H1 (cell line): Measurements from ENCODE around the gene WIPI1. TPM values are rescaled to one million over a fixed set of nuclear protein-coding genes. Genes with fewer than 3 reads are reported as not detected.

ENCODE experiments used
- CTCF ChIA-PET: fragments of 300-600 bp; sonication (Branson Sonifier 250); formaldehyde crosslinking; loops from one replicate; lab custom pipeline; 2021; ENCODE audit not compliant: partially characterized antibody; lab: Charles Lee
- POLR2A ChIA-PET: fragments of 300-600 bp; sonication (Branson Sonifier 250); formaldehyde crosslinking; loops from one replicate; lab custom pipeline; 2021; ENCODE audit warnings: inconsistent platforms; ENCODE audit not compliant: partially characterized antibody; lab: Charles Lee
- DNase-seq, 2 experiments: peaks; one replicate each; pipeline versions ENCODE4 v3.0.0 to v3.0.0-alpha.2; 2010 to 2022; ENCODE audit warnings: low spot score in 2 of 2, low read depth in 1 of 2, mixed read lengths in 1 of 2
- FAIRE-seq: peaks from 2 replicates; lab custom pipeline; 2011; peaks lifted over from hg19 to GRCh38; lab: Jason Lieb, UNC
- H2AFZ ChIP-seq: 2 replicates; pipeline ENCODE4 v1.8.1; 2012; ENCODE audit warnings: low read length, inconsistent platforms
- H2AK5ac ChIP-seq: 2 replicates; pipeline ENCODE4 v1.6.1; 2013; ENCODE audit warnings: low read depth, low read length
- H2BK120ac ChIP-seq: replicated peaks from 2 replicates; pipeline ENCODE3; 2013; ENCODE audit warnings: low read depth, low read length, inconsistent platforms
- H2BK12ac ChIP-seq: 2 replicates; pipeline ENCODE4 v1.6.1; 2013; ENCODE audit warnings: low read depth, low read length
- H2BK15ac ChIP-seq: 2 replicates; pipeline ENCODE4 v1.6.1; 2013; ENCODE audit warnings: low read length
- H2BK20ac ChIP-seq: 2 replicates; pipeline ENCODE4 v1.6.1; 2013; ENCODE audit warnings: low read length
- H2BK5ac ChIP-seq: 2 replicates; pipeline ENCODE4 v1.6.1; 2013; ENCODE audit warnings: low read depth, low read length
- H3K14ac ChIP-seq: 2 replicates; pipeline ENCODE4 v1.6.1; 2013; ENCODE audit warnings: inconsistent platforms; ENCODE audit not compliant: insufficient read length
- H3K18ac ChIP-seq: 2 replicates; pipeline ENCODE4 v1.6.1; 2013; ENCODE audit warnings: low read length; ENCODE audit errors: extremely low read depth
- H3K23ac ChIP-seq: 2 replicates; pipeline ENCODE4 v1.6.1; 2013; ENCODE audit warnings: inconsistent platforms; ENCODE audit not compliant: insufficient read length
- H3K23me2 ChIP-seq: 2 replicates; pipeline ENCODE4 v1.6.1; 2013; ENCODE audit warnings: low read depth, low read length
- H3K27ac ChIP-seq: 2 replicates; pipeline ENCODE4 v1.6.1; 2011; ENCODE audit warnings: low read depth, low read length, inconsistent platforms
- H3K27me3 ChIP-seq, 4 experiments: replicated peaks in 1 of 4; 1 replicate in 1 of 4; 2 replicates in 3 of 4; pipeline versions ENCODE4 v1.6.1 to v1.8.1; 2011 to 2013; ENCODE audit warnings: low read length in 3 of 4, mild to moderate bottlenecking in 3 of 4, inconsistent platforms in 2 of 4, mixed read lengths in 2 of 4, moderate library complexity in 1 of 4; ENCODE audit not compliant: control insufficient read depth in 3 of 4, insufficient read depth in 3 of 4; ENCODE audit errors: extremely low read depth in 1 of 4
- H3K36me3 ChIP-seq, 4 experiments: 2 replicates each; pipeline versions ENCODE4 v1.6.1 to v1.8.1; 2011 to 2013; ENCODE audit warnings: mild to moderate bottlenecking in 4 of 4, low read length in 3 of 4, moderate library complexity in 2 of 4, control low read depth in 1 of 4, inconsistent platforms in 1 of 4; ENCODE audit not compliant: insufficient read depth in 4 of 4, control insufficient read depth in 2 of 4
- H3K4ac ChIP-seq: replicated peaks from 2 replicates; pipeline ENCODE3; 2013; ENCODE audit warnings: low read length, low read depth, mixed read lengths, inconsistent platforms; ENCODE audit not compliant: insufficient read length
- H3K4me1 ChIP-seq, 4 experiments: replicated peaks in 1 of 4; 1 replicate in 1 of 4; 2 replicates in 3 of 4; pipeline versions ENCODE4 v1.6.1 to v1.8.1; 2011 to 2013; ENCODE audit warnings: low read length in 3 of 4, inconsistent platforms in 2 of 4, mixed read lengths in 1 of 4; ENCODE audit not compliant: insufficient read depth in 4 of 4, control insufficient read depth in 3 of 4
- H3K4me2 ChIP-seq, 2 experiments: 2 replicates each; pipeline versions ENCODE4 v1.6.1 to v1.8.1; 2011 to 2013; ENCODE audit warnings: low read depth in 2 of 2, low read length in 2 of 2, control low read depth in 1 of 2, inconsistent platforms in 1 of 2, mild to moderate bottlenecking in 1 of 2; ENCODE audit not compliant: insufficient read depth in 1 of 2
- H3K4me3 ChIP-seq, 4 experiments: fragments of 200-600, 300-600 bp in 1 of 4; sonication (generic), shearing (Covaris generic), sonication (Bioruptor Twin) in 1 of 4; 2 replicates each; pipeline versions ENCODE4 v1.5.1 to v1.8.1; 2011 to 2016; ENCODE audit warnings: low read length in 4 of 4, low read depth in 3 of 4, control low read depth in 2 of 4, inconsistent platforms in 2 of 4, mild to moderate bottlenecking in 2 of 4, mixed read lengths in 1 of 4, moderate library complexity in 1 of 4; ENCODE audit not compliant: insufficient read depth in 2 of 4; ENCODE audit errors: extremely low read depth in 1 of 4
- H3K56ac ChIP-seq: replicated peaks from 2 replicates; pipeline ENCODE3; 2013; ENCODE audit warnings: low read depth, mild to moderate bottlenecking, mixed read lengths, low read length, inconsistent platforms; ENCODE audit not compliant: insufficient read length
- H3K79me1 ChIP-seq: 2 replicates; pipeline ENCODE4 v1.6.1; 2013; ENCODE audit warnings: low read depth, low read length, control low read depth
- H3K79me2 ChIP-seq, 2 experiments: 2 replicates each; pipeline versions ENCODE4 v1.6.1 to v1.8.1; 2012 to 2013; ENCODE audit warnings: low read length in 2 of 2, mild to moderate bottlenecking in 2 of 2, inconsistent platforms in 1 of 2; ENCODE audit not compliant: insufficient read depth in 2 of 2, control insufficient read depth in 1 of 2
- H3K9ac ChIP-seq, 4 experiments: replicated peaks in 1 of 4; 1 replicate in 1 of 4; 2 replicates in 3 of 4; pipeline versions ENCODE4 v1.6.1 to v1.8.1; 2011 to 2013; ENCODE audit warnings: low read depth in 3 of 4, low read length in 3 of 4, control low read depth in 2 of 4, mild to moderate bottlenecking in 2 of 4, moderate library complexity in 2 of 4, inconsistent platforms in 1 of 4; ENCODE audit errors: extremely low read depth in 1 of 4
- H3K9me3 ChIP-seq, 2 experiments: 2 replicates each; pipeline versions ENCODE4 v1.6.1 to v1.8.1; 2012 to 2013; ENCODE audit warnings: mild to moderate bottlenecking in 2 of 2, moderate library complexity in 2 of 2, control low read depth in 1 of 2, inconsistent platforms in 1 of 2, low read depth in 1 of 2, low read length in 1 of 2, mixed read lengths in 1 of 2; ENCODE audit not compliant: insufficient read depth in 2 of 2
- H4K20me1 ChIP-seq, 2 experiments: replicated peaks in 1 of 2; 2 replicates each; pipeline versions ENCODE3 to v1.8.1; 2011 to 2013; ENCODE audit warnings: inconsistent platforms in 2 of 2, low read length in 2 of 2, mild to moderate bottlenecking in 1 of 2; ENCODE audit not compliant: insufficient read depth in 2 of 2, control insufficient read depth in 1 of 2
- H4K5ac ChIP-seq: 2 replicates; pipeline ENCODE4 v1.6.1; 2013; ENCODE audit warnings: low read length, low read depth, mixed read lengths, inconsistent platforms; ENCODE audit not compliant: insufficient read length
- H4K8ac ChIP-seq: 2 replicates; pipeline ENCODE4 v1.8.0; 2013; ENCODE audit warnings: mild to moderate bottlenecking, moderate library complexity, low read length, inconsistent platforms; ENCODE audit not compliant: insufficient read depth; ENCODE audit errors: extremely low read depth
- H4K91ac ChIP-seq: replicated peaks from 2 replicates; pipeline ENCODE3; 2013; ENCODE audit warnings: low read length, mixed read lengths, inconsistent platforms; ENCODE audit not compliant: insufficient read length
- NANOG ChIP-seq: IDR thresholded peaks from 2 replicates; pipeline ENCODE4 v1.6.1; 2011; ENCODE audit warnings: low read length, low read depth, mild to moderate bottlenecking, inconsistent platforms; ENCODE audit not compliant: insufficient read depth, poor library complexity, severe bottlenecking
- RAD21 ChIP-seq, 2 experiments: IDR thresholded peaks in 1 of 2; conservative IDR thresholded peaks in 1 of 2; 2 replicates each; pipeline ENCODE4 v1.6.1; 2011; ENCODE audit warnings: low read depth in 2 of 2, low read length in 2 of 2, improper control_type of control experiment in 1 of 2, inconsistent platforms in 1 of 2, mild to moderate bottlenecking in 1 of 2, moderate library complexity in 1 of 2
- WGBS, 2 experiments: shearing (Covaris generic) in 1 of 2; methylation state at CpG; one replicate each; pipeline versions ENCODE4 v1.1.6 to v1.1.7; 2013 to 2015; ENCODE audit warnings: low lambda C conversion rate in 2 of 2, mixed read lengths in 2 of 2, inconsistent platforms in 1 of 2, low coverage in 1 of 2, missing lambda C conversion rate in 1 of 2; ENCODE audit not compliant: insufficient replicate concordance in 2 of 2, insufficient coverage in 1 of 2, insufficient read length in 1 of 2; ENCODE audit errors: extremely low coverage in 1 of 2, missing lambda C conversion rate in 1 of 2; 5-methylcytosine and 5-hydroxymethylcytosine counted together
- polyA plus RNA-seq, 7 experiments: library from polyadenylated mRNA; depleted of rRNA in 3 of 7; stranded (reverse) in 5 of 7; unstranded in 2 of 7; fragments of >200 nt in 5 of 7; fragments of 200-250 nt in 2 of 7; gene quantifications; 1 replicate in 5 of 7; 2 replicates in 1 of 7; 4 replicates in 1 of 7; pipeline versions ENCODE4 v1.2.1 to v1.2.3, GENCODE V29; 2011 to 2013; ENCODE audit warnings: missing spikeins in 2 of 7, mixed read lengths in 2 of 7
- total RNA-seq: library from RNA; stranded (reverse); fragmentation: NEBNext Ultra II Directional; extraction: Animal tissue kit (Norgen Biotek cat#: 25700); gene quantifications from 2 replicates; pipeline ENCODE4 v1.2.1, GENCODE V29; 2021

Gene WIPI1
- total and polyA plus RNA-seq, 2 of the 8 experiments (the other 6 are each of a cell fraction or from before 2014, with no cell fraction given), result 16.6 to 17.4 TPM

GRCh38 chr17:68452724-68453290, 4.5 kb downstream of the WIPI1 start:
- Histone ChIP-seq H2AK5ac (no peak overlapping the region), H3K18ac (no peak overlapping the region), H3K14ac (no peak overlapping the region), H3K79me1 (no peaks in the 10 kb centered on the region), H3K4ac (no peak overlapping the region), H3K4me1 (peaks cover 3 to 4% (median 3%) of the 10 kb centered on the region in 4 experiments; a peak in 5 of 7 replicates), H3K27me3 (no peaks in the 10 kb centered on the region), H3K4me2 (no peak overlapping the region), H2BK12ac (no peak overlapping the region), H2AFZ (no peak overlapping the region), H2BK120ac (no peak overlapping the region), H2BK20ac (no peak overlapping the region), H3K23me2 (peaks cover 8% of the 10 kb centered on the region; the same call in 1 of the 2 replicates), H3K4me3 (no peak overlapping the region), H3K36me3 (peaks cover 0 to 6% (median under 1%) of the 10 kb centered on the region in 4 experiments; a peak in 1 of 8 replicates), H3K27ac (no peak overlapping the region), H3K23ac (no peak overlapping the region), H4K8ac (no peak overlapping the region), H4K20me1 (peaks cover 0 to 1% of the 10 kb centered on the region in 2 experiments), H4K91ac (no peak overlapping the region), H2BK5ac (no peak overlapping the region), H3K79me2 (no peaks in the 10 kb centered on the region), H2BK15ac (no peak overlapping the region), H3K56ac (no peak overlapping the region), H3K9me3 (no peaks in the 10 kb centered on the region), H3K9ac (no peak overlapping the region), H4K5ac (no peak overlapping the region)
- ChIA-PET CTCF (interaction anchor here (1.1 to 1.3 kb wide), 3 partner anchors 10 to 252 kb away, joined by 4 to 5 read pairs (median 4); no protein-coding TSS in a partner anchor), POLR2A (interaction anchor here (0.6 to 1.1 kb wide), 4 partner anchors 28 to 1006 kb away, joined by 3 to 4 read pairs (median 3); partner anchors contain the start of gene AMZ2)
- 79% methylated on average over 6 of the region's 6 CpGs; no CpG with 5 or more reads in 1 of the 2 experiments for WGBS, 2 experiments
- FAIRE-seq, result no peak
- no peak for DNase-seq
- TF ChIP-seq NANOG, result no peak
- TF ChIP-seq RAD21 (IDR thresholded peaks at IDR 0.05 in 1 of 2, conservative IDR thresholded peaks at IDR 0.05 in 1 of 2; ENCODE audit: low read depth in 2 of 2, low read length in 2 of 2), result no peak
